Naive thymus-derived CD8-positive, alpha-beta T cell (primary cell): ENCODE results near the gene MGST1. TPM values are rescaled to one million over a fixed set of nuclear protein-coding genes. Genes with fewer than 3 reads are reported as not detected.

Experiments
- ATAC-seq, 2 donors: fragments of 150-1000 bp; cut with Tn5 transposase in 1 of 2; sonication (Bioruptor Pico), chemical (Tn5 transposase) in 1 of 2; 1 replicate in 1 of 2; 2 replicates in 1 of 2; pipeline ENCODE4 v1.10.0; 2021; ENCODE audit warnings: mild to moderate bottlenecking in 2 of 2, moderate library complexity in 2 of 2
- POLR2A ChIA-PET: fragments of 350-600 bp; sonication (Branson Sonifier 250); formaldehyde crosslinking; loops from one replicate; lab custom pipeline; 2021; ENCODE audit warnings: antibody characterized with exemption; lab: Charles Lee
- DNase-seq, 10 donors: peaks; one replicate each; pipeline versions ENCODE4 v3.0.0 to v3.0.0-alpha.2; 2020 to 2022
- H3K27ac Mint-ChIP-seq, 10 donors: one replicate each; pipeline ENCODE4 v1.8.0; 2020 to 2022; ENCODE audit warnings: mild to moderate bottlenecking in 10 of 10, mixed read lengths in 10 of 10, moderate library complexity in 4 of 10, inconsistent platforms in 1 of 10
- H3K27me3 Mint-ChIP-seq, 5 donors: one replicate each; pipeline ENCODE4 v1.8.0; 2021 to 2022; ENCODE audit warnings: mixed read lengths in 5 of 5
- H3K36me3 Mint-ChIP-seq, 3 donors: one replicate each; pipeline ENCODE4 v1.8.0; 2020 to 2022; ENCODE audit warnings: mixed read lengths in 3 of 3, mild to moderate bottlenecking in 2 of 3, inconsistent platforms in 1 of 3
- H3K4me1 Mint-ChIP-seq, 4 donors: one replicate each; pipeline ENCODE4 v1.8.0; 2021 to 2022; ENCODE audit warnings: mixed read lengths in 4 of 4
- H3K4me3 Mint-ChIP-seq, 10 donors: one replicate each; pipeline ENCODE4 v1.8.0; 2020 to 2022; ENCODE audit warnings: mild to moderate bottlenecking in 10 of 10, mixed read lengths in 10 of 10, moderate library complexity in 6 of 10, inconsistent platforms in 1 of 10
- H3K9me3 Mint-ChIP-seq, 9 donors: one replicate each; pipeline ENCODE4 v1.8.0; 2020 to 2022; ENCODE audit warnings: mixed read lengths in 9 of 9, mild to moderate bottlenecking in 3 of 9, inconsistent platforms in 1 of 9, moderate library complexity in 1 of 9
- polyA plus RNA-seq, 3 donors: library from polyadenylated mRNA; unstranded; fragments of 300-500 nt; fragmentation: Illumina TruSeq; gene quantifications; one replicate each; pipeline ENCODE4 v1.2.3, GENCODE V29; 2021
- total RNA-seq, 8 experiments: library from RNA in 2 of 8; stranded (reverse) in 2 of 8; gene quantifications; one replicate each; pipeline ENCODE4 v1.2.3 and lab custom pipeline; 2021 to 2026

Gene MGST1
- total and polyA plus RNA-seq, 5 experiments from 2014 or later: 0.75 TPM; not detected in 4

DNA sequence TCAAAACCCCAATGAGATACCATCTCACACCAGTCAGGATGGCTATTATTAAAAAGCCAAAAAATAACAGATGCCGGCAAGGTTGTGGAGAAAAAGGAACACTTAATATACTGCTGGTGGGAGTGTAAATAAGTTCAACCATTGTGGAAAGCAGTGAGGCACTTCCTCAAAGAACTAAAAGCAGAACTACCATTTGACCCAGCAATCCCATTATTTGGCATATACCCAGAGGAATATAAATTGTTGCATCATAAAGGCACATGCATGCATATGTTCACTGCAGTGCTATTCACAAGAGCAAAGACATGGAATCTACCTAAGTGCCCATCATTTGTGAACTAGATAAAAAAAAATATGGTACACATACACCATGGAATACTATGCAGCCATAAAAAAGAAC, 59.9 kb downstream of the MGST1 start:
- peaks cover 0 to 9% (median 0%) of the 10 kb centered on the region in 3 donors for H3K36me3 Mint-ChIP-seq
- POLR2A ChIA-PET: no interaction called here
- H3K4me3 Mint-ChIP-seq: no peak overlapping the region
- H3K27ac Mint-ChIP-seq: no peak overlapping the region
- ATAC-seq (no peak), DNase-seq (no peak)
- peaks cover 1 to 45% (median 17%) of the 10 kb centered on the region in 9 donors for H3K9me3 Mint-ChIP-seq
- no peaks in the 10 kb centered on the region for H3K4me1 Mint-ChIP-seq
- H3K27me3 Mint-ChIP-seq: no peaks in the 10 kb centered on the region

Other genes starting within 250 kb of the MGST1 start
- not detected for gene SLC15A5, start 70.0 kb upstream of the MGST1 start, total RNA-seq
- not detected for gene SLC15A5, start 70.0 kb upstream of the MGST1 start, polyA plus RNA-seq